IPS-20b (cell line): ENCODE results near the gene MYG1.

ENCODE experiments used
- H3K27ac ChIP-seq: one replicate; pipeline ENCODE4 v1.5.1; 2013; ENCODE audit warnings: low read length
- H3K27me3 ChIP-seq: 2 replicates; pipeline ENCODE4 v1.6.1; 2013; ENCODE audit warnings: mild to moderate bottlenecking, low read length, inconsistent platforms; ENCODE audit not compliant: insufficient read depth
- H3K36me3 ChIP-seq: 2 replicates; pipeline ENCODE4 v1.6.1; 2013; ENCODE audit warnings: low read depth, mild to moderate bottlenecking, inconsistent platforms, low read length, moderate library complexity; ENCODE audit not compliant: insufficient read depth
- H3K4me1 ChIP-seq: 2 replicates; pipeline ENCODE4 v1.6.1; 2013; ENCODE audit warnings: mild to moderate bottlenecking, control low read depth, inconsistent platforms, low read length, moderate library complexity; ENCODE audit not compliant: insufficient read depth
- H3K4me3 ChIP-seq: 2 replicates; pipeline ENCODE4 v1.5.1; 2013; ENCODE audit warnings: mild to moderate bottlenecking, low read length, inconsistent platforms
- H3K9ac ChIP-seq: 2 replicates; pipeline ENCODE4 v1.6.1; 2013; ENCODE audit warnings: low read depth, mild to moderate bottlenecking, inconsistent platforms, low read length, moderate library complexity
- H3K9me3 ChIP-seq: 2 replicates; pipeline ENCODE4 v1.6.1; 2013; ENCODE audit warnings: mild to moderate bottlenecking, low read depth, low read length, inconsistent platforms; ENCODE audit not compliant: insufficient read depth

MYG1 gene

DNA sequence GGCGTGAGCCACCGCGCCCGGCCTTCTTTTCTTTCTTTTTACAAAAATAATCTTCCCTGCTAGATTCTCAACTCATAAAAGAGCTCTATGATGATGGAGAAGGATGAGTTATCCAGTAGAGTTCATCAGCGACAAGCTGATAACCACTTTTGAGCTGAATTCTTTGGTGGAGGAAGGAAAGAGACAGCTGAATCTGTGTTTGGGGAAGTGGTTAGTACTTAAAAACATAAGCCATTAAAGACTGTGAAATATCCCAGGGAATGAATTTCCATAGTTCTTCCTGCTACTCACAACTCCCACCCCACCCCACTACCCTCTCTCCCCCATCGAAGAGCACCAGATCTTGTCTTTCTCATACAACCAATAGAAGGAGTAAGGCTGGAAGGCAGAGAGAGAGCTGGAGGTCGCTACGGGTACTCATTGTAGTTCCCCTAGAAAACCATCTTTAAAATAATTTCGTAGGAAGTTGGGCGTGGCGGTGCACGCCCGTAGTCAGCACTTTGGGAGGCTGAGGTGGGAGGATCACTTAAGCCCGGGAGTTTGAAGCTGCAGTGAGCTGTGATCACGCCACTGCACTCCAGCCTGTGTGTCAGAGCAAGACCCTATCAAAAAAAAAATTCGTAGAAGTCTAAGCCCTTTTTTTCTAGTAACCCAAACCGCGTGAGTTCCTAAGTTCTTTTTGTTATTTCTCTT, 32.0 kb upstream of the MYG1 start:
- H3K27ac ChIP-seq: no peak overlapping the region
- no peaks in the 10 kb centered on the region for H3K9me3 ChIP-seq
- peaks cover 27% of the 10 kb centered on the region for H3K36me3 ChIP-seq
- peak overlapping the region; percentile 86 for H3K4me3 ChIP-seq
- H3K9ac ChIP-seq: peak overlapping the region; percentile 92; the same call in 1 of the 2 replicates
- no peaks in the 10 kb centered on the region for H3K27me3 ChIP-seq
- H3K4me1 ChIP-seq: peaks cover 10% of the 10 kb centered on the region

DNA sequence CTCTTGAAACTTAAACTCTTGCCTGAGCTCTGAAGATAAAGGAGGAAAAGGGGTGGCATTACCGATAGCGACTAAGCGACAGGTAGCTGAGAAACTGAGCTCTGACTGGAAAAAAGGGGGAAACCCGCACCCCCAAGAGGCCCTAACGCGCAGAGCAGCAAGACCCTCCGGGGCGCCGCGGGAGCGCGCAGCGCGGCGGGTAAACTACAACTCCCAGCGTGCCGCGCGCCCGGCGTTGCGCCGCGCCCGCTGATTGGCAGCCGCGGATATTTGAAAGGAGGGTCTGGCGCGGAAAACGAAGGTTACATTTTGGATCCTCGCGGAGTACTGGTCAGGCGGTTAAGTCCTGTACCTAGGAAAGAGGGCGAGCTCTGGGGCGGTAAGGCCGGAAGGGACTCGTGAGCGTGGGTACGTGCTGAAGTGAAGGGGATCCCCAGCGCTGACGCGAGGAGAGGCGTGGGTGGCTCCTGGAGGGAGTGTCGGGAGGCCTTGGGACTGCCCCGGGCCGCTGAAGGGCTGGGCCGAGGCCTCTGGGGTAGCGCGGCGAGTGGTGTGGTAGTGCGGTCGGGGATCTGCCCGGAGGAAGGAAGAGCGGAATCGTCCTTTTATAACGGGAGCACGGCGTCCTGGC, 31.4 kb upstream of the MYG1 start, which contains the start of gene ESPL1:
Gene ESPL1 (plus strand): TSS at position 301 of the 631 bp plus-strand sequence. CDS start 468 bp downstream, outside the sequence.
- H3K4me1 ChIP-seq: peaks cover 10% of the 10 kb centered on the region
- H3K36me3 ChIP-seq: peaks cover 31% of the 10 kb centered on the region
- H3K9ac ChIP-seq: peak within 1 kb of the TSS; percentile 92
- H3K27me3 ChIP-seq: no peaks in the 10 kb centered on the region
- H3K4me3 ChIP-seq: peak within 1 kb of the TSS; percentile 86
- no peak within 1 kb of the TSS for H3K27ac ChIP-seq
- no peaks in the 10 kb centered on the region for H3K9me3 ChIP-seq

DNA sequence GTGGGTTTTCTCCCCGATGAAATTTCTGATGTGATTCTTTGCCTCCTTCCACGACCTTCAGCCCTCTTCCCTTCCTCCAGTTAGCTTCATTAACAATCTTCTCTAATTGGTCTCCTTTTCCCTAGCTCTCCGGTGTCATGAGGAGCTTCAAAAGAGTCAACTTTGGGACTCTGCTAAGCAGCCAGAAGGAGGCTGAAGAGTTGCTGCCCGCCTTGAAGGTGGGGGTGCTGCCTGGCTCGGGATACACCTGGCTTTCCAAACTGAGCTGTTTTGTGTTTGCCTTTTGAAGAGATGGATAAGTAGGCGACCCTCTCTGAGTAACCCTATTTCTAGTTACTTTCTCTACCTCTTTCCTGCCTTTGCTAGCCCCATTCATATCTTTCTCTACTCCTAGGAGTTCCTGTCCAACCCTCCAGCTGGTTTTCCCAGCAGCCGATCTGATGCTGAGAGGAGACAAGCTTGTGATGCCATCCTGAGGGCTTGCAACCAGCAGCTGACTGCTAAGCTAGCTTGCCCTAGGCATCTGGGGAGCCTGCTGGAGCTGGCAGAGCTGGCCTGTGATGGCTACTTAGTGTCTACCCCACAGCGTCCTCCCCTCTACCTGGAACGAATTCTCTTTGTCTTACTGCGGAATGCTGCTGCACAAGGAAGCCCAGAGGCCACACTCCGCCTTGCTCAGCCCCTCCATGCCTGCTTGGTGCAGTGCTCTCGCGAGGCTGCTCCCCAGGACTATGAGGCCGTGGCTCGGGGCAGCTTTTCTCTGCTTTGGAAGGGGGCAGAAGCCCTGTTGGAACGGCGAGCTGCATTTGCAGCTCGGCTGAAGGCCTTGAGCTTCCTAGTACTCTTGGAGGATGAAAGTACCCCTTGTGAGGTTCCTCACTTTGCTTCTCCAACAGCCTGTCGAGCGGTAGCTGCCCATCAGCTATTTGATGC, 30.6 kb upstream of the MYG1 start:
- peak overlapping the region; percentile 86 for H3K4me3 ChIP-seq
- peaks cover 10% of the 10 kb centered on the region for H3K4me1 ChIP-seq
- no peaks in the 10 kb centered on the region for H3K9me3 ChIP-seq
- H3K27ac ChIP-seq: no peak overlapping the region
- H3K27me3 ChIP-seq: no peaks in the 10 kb centered on the region
- H3K9ac ChIP-seq: peak overlapping the region; percentile 92
- H3K36me3 ChIP-seq: peaks cover 33% of the 10 kb centered on the region

DNA sequence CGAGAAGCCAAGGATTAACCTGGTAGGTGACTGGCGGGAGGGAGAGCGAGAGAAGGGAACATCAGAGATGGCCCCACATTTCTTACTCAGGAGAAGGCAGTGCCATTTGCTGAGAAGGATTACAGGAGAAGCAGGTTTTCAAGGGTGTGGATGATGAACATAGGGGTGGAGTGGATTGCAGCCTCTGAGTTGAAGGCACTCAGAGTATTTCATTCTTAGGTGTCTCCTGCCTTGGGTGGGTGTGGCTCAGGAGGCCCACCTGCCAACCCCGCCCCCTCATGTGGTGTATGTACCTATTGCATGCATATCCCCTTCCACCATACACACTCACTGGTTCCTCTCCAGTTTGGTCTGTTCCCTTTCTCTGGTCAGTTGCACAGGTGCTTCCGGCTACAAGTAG, 25.1 kb upstream of the MYG1 start:
- Histone ChIP-seq H3K9ac (no peak overlapping the region), H3K4me3 (no peak overlapping the region), H3K27ac (no peak overlapping the region), H3K4me1 (no peaks in the 10 kb centered on the region), H3K27me3 (no peaks in the 10 kb centered on the region), H3K9me3 (no peaks in the 10 kb centered on the region), H3K36me3 (peaks cover 70% of the 10 kb centered on the region)

- H3K27ac ChIP-seq: no peak overlapping the region
- H3K9ac ChIP-seq: no peak overlapping the region
- peaks cover 76% of the 10 kb centered on the region for H3K36me3 ChIP-seq
Measured at GRCh38 chr12:53276511-53276910, 23.0 kb upstream of the MYG1 start.

GRCh38 chr12:53277981-53278380, 21.5 kb upstream of the MYG1 start:
- Histone ChIP-seq H3K9ac (no peak overlapping the region), H3K27me3 (no peaks in the 10 kb centered on the region), H3K27ac (no peak overlapping the region), H3K4me1 (no peaks in the 10 kb centered on the region), H3K36me3 (peaks cover 81% of the 10 kb centered on the region), H3K4me3 (no peak overlapping the region), H3K9me3 (no peaks in the 10 kb centered on the region)

More at GRCh38 chr12:53276511-53276910, 23.0 kb upstream of the MYG1 start:
- H3K9me3 ChIP-seq: no peaks in the 10 kb centered on the region
- no peak overlapping the region for H3K4me3 ChIP-seq
- no peaks in the 10 kb centered on the region for H3K27me3 ChIP-seq
- H3K4me1 ChIP-seq: no peaks in the 10 kb centered on the region

GRCh38 chr12:53279283-53279869, 20.1 kb upstream of the MYG1 start:
- Histone ChIP-seq H3K36me3 (peaks cover 89% of the 10 kb centered on the region), H3K4me1 (no peaks in the 10 kb centered on the region), H3K27me3 (no peaks in the 10 kb centered on the region), H3K9ac (no peak overlapping the region), H3K9me3 (no peaks in the 10 kb centered on the region), H3K27ac (no peak overlapping the region), H3K4me3 (no peak overlapping the region)

- Histone ChIP-seq H3K4me3 (no peak overlapping the region), H3K9me3 (no peaks in the 10 kb centered on the region), H3K27ac (no peak overlapping the region), H3K36me3 (peaks cover 87% of the 10 kb centered on the region), H3K9ac (no peak overlapping the region), H3K27me3 (no peaks in the 10 kb centered on the region), H3K4me1 (no peaks in the 10 kb centered on the region)
Measured at GRCh38 chr12:53279888-53280498, 19.5 kb upstream of the MYG1 start.

GRCh38 chr12:53286448-53286847, 13.0 kb upstream of the MYG1 start:
- Histone ChIP-seq H3K4me1 (no peaks in the 10 kb centered on the region), H3K9ac (no peak overlapping the region), H3K27ac (no peak overlapping the region), H3K27me3 (no peaks in the 10 kb centered on the region), H3K36me3 (peaks cover 85% of the 10 kb centered on the region), H3K4me3 (no peak overlapping the region), H3K9me3 (no peaks in the 10 kb centered on the region)

GRCh38 chr12:53287741-53288216, 11.7 kb upstream of the MYG1 start:
- H3K4me1 ChIP-seq: no peaks in the 10 kb centered on the region
- H3K36me3 ChIP-seq: peaks cover 85% of the 10 kb centered on the region

DNA sequence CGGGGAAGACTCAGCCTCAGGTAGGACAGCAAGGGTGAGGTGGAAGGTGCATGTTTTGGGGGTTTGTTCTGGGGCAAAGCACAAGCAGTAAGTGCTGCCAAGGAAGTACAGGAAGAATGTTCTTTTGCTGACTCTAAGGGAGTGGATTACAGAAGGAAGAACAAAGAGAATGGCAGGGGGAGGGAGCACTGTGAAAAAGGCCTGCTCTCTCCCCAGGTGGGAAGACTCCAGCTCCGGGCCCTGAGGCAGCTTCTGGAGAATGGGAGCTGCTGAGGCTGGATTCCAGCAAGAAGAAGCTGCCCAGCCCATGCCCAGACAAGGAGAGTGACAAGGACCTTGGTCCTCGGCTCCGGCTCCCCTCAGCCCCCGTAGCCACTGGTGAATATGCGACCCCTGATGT, 11.2 kb upstream of the MYG1 start:
- no peaks in the 10 kb centered on the region for H3K27me3 ChIP-seq
- no peaks in the 10 kb centered on the region for H3K9me3 ChIP-seq
- no peak overlapping the region for H3K27ac ChIP-seq
- peaks cover 85% of the 10 kb centered on the region for H3K36me3 ChIP-seq
- H3K4me1 ChIP-seq: no peaks in the 10 kb centered on the region
- H3K4me3 ChIP-seq: no peak overlapping the region
- no peak overlapping the region for H3K9ac ChIP-seq

More at GRCh38 chr12:53287741-53288216, 11.7 kb upstream of the MYG1 start:
- no peaks in the 10 kb centered on the region for H3K9me3 ChIP-seq
- H3K9ac ChIP-seq: no peak overlapping the region
- no peak overlapping the region for H3K4me3 ChIP-seq
- H3K27me3 ChIP-seq: no peaks in the 10 kb centered on the region
- no peak overlapping the region for H3K27ac ChIP-seq
